ENCODE measurements around the gene MACROD2.
"Not testable (repeated sequence)": the region's sequence is repeated elsewhere in the genome, so short reads cannot be mapped to it uniquely, and the experiment has no call there.

Gene MACROD2

DNA sequence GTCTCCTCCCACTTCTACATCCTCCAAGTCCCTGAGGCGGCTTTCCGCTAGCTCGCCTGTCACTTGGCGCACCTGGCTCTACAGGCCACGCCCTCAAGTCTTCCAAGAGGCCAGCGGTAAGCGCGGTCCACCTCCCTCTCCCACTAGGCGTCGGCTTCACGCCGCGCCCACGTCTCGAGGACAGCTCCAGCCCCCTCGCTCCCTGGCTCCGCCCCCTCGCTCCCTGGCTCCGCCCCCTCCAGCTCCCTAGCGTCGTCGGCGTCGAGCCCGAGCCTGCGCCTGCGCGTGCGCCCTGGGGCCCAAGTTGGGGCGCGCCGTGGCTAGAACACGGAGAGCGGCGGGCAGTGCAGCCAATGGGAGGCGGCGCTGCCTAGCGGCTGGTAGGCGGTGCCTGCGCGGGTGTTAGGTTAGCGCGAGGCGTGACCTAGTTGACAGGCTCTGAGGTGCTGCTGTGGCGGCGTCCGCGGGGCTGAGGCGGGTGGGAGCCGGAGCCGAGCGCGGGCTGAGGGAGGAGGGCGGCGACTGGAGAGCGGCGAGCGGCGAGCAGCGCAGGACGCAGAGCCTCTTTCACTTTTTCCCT, at the start of gene MACROD2:
Gene MACROD2 (plus strand): TSS at position 431 of the 580 bp plus-strand sequence.
- DNase-seq (ENCODE audit: low spot score) (peak; percentile 51), FAIRE-seq (no peak)

DNA sequence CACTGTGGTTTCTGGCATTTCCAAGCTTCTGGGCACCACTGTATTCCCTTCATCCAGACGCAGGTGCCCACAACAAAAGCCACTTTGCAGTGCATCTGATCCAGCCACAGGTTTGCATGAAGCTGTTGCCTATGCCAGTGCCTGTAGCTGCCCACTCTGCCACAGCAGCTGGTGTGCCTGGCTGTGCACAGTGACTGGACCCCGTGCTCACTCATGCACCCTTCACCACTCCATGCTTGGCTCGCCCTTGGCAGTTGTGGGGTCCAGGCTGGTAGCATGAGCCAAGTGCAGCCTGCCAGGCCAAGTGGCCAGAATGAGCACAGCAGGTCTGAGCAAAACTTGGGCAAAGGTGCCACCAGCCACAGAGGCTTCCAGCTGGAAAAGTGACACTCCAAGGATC, 47.6 kb upstream of the MACROD2 start:
- DNase-seq (ENCODE audit: low spot score) (no peak), FAIRE-seq (no peak)

DNA sequence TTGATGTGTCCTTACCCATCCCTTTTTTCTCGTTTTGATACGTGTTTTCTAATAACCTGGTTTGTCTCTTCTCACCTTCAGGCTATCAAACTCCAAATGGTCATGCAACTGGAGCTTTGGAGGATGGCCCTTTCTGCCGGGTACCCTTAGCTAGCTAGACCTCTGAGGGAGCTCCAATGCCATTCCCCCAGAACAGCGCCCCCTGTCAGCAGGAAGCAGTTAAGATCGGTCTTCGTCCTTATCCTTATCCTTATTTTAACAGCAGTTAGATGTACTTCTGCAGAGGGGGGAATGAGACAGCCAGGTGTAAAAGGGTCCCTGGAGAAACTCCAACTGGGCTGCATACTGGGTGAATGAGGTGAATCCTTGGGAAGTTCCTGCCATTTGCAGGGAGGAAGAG, 42.1 kb upstream of the MACROD2 start:
- DNase-seq (ENCODE audit: low spot score) (no peak), FAIRE-seq (no peak)

DNA sequence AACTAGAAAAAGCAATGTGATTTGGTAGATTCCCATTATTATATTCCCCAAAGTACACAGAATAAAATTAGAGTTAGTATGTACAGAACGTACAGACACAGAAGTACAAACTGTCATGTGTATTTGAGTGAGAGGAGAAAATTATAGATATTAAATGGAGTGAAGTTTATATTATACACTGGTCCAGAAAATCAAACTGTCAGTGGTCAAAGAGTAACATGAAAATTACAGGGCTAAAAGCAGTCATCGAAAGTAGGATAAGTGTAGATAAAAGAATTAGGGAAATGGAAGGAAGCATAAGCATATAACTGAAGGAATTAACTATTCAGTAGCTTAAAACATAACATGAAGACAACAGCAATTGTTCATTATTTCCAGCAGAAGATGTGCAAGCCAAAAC, 35.2 kb upstream of the MACROD2 start:
- DNase-seq (ENCODE audit: low spot score) = no peak
- FAIRE-seq = no peak

DNA sequence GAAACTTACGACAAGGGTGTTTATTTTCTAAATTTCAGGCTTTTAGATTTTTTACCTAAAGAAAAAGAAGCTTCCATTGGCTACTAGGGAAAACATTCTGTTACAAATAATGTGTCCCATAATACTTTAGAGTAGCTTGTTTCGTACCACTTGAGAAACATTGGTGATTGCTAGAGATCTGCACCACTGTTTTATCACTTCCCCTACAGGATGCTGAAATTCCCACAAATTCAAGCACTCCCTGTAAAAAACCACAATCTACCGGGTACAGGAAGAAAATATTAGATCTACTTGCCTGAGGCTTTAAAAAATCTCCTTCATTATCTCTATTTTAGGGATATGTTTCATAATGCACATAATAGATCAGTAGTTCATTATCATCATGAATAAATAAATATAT, 34.8 kb upstream of the MACROD2 start:
- DNase-seq (ENCODE audit: low spot score) = no peak
- no peak for FAIRE-seq

DNA sequence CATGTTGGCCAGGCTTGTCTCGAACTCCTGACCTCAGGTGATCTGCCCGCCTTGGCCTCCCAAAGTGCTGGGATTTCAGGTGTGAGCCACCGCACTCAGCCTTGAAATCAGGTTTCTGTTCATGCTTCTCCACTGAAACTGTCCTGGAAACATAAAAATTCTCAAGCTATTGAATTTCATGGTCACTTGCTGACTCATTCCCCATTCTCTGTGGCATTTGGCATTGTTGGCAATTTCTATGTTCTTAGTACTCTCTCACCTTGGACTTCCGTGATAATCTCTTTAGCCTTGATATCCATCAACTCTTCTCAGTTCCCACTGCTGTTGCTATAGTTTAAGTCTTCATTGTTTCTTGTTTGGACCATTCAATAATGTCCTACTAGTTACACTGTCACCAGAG, 11.1 kb upstream of the MACROD2 start:
- DNase-seq (ENCODE audit: low spot score) (no peak), FAIRE-seq (no peak)

DNA sequence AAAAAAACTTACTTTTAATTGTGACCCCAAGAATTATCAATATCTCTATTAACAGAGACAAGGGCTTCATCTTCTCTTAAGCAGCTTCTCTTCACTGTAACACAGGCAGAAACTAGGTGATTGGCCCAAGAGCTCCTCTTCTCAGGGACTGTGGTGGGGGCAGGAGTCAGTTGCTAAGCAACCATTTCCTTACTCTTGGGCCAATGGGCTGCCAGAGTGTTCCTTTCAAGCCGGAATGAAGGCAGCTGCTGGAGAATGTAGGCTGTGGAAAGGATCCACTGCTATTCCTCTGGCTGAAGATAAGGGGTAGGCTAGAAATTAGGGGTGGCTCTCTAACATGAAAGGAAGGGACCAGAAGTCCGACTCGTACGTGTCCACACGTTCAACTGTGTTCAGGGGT, 4.9 kb upstream of the MACROD2 start, which contains the start of gene SEL1L2:
Gene SEL1L2 (minus strand): TSS at position 150 of the 400 bp plus-strand sequence. CDS start 80 bp downstream, at position 70.
- DNase-seq (ENCODE audit: low spot score) = no peak

DNA sequence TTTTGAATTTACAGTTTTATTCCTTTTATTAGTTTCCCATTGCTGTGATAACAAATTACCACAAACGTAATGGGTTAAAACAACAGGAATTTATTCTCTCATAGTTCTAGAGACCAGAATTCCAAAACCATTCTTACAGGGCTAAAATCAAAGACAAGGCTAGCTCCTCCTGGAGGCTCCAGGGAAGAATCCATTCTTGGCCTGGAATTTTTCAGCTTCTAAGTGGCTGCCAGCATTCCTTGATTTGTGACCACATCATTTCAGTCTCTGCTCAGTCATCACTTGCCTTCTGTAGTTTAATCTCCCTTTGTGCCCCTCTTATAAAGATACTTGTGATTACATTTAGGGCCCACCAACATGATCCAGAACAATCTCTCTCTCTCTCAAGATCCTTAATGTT, 4.0 kb upstream of the MACROD2 start:
- DNase-seq (ENCODE audit: low spot score) (no peak), FAIRE-seq (no peak)

More for the DNA sequence above, 4.9 kb upstream of the MACROD2 start, which contains the start of gene SEL1L2:
- FAIRE-seq = no peak

DNA sequence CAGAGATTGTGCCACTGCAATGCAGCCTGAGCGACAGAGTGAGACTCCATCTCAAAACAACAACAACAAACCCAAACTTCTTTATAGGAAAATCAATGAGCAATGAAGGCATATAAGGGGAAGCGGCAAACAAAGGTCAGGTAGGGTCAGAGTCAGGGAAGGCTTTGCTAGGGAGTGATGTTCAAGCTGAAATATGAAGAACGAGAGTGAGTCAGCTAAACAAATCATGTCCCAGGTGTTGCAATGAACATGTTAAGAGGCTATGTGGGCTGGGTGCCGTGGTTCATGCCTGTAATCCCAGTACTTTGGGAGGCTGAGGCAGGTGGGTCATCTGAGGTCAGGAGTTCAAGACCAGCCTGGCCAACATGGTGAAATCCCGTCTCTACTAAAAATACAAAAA, 3.4 kb upstream of the MACROD2 start:
- not testable (repeated sequence) for FAIRE-seq; DNase-seq (ENCODE audit: low spot score)

DNA sequence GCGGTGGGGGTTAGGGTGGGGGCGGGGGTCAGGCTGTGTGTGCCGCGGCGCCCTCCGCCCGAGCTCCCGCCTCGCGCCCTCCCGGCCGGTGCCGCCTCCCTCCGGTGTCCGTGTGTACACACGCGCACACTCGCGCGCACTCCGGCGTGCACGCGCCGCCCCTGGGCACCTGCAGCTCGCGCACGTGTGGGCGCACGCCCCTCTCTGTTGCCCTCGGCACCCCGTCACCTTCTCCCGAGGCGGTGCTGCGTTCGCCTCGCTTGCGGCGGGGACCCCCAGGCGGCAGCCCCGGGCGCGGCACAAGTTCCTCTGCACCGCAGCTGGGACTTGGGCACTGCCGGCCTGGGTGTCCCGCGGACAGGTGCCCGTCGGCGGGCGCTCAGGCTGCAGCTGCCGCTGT, 525 bp downstream of the MACROD2 start:
- FAIRE-seq (no peak), DNase-seq (ENCODE audit: low spot score) (no peak)

DNA sequence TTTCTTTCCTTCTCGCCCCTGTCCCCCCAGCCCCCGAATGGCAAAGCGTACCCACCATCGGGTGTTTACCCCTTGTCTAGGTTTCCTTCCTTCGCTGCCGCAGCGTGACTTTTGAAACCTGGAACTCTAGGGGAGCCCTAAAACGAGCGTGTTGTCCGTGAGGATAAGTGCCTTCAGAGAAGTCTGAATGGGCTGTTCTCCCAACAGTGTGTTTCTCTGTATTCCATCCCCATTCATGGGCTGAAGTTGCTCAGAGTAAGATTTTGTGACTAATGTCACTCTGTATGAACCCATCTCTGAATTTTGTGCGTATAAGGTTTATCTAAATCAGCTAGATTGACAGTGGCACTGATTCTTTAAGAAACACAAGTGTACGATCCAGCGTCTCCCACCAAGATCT, 949 bp downstream of the MACROD2 start:
- no peak for DNase-seq (ENCODE audit: low spot score)

DNA sequence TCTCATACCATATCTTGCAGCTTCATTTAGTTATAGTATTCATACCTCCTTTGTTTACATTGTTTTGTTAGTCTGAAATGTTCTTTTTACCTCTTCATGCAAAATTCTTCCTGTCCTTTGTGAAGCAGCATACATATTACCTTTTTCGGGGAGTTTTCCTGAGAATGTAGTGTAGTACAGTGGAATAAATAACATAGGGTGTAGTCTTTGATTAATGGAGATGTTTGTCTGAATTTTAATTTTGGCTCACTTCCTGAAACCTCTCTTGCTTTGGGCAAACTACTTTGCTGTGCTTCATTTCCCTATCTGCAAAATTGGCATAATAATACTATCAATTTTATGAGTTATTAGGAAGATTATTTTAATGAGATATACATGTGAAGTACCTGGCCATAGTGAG, 5.6 kb downstream of the MACROD2 start:
- DNase-seq (ENCODE audit: low spot score) = no peak
- FAIRE-seq = no peak

More for the DNA sequence above, 949 bp downstream of the MACROD2 start:
- no peak for FAIRE-seq

DNA sequence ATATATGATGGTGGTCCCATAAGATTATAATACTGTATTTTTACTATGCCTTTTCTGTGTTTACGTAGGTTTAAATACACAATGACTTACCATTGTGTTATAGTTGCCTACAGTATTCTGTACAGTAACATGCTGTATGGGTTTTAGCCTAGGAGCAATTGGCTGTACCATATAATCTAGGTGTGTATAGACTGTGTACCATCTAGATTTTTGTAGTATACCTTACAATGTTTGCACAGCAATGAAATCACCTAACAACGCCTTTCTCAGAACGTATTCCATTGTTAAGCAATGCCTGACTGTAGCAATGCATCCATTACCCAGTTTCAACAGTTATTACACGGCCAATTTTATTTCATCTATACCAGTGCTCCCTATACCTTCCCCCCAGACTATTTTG, 10.7 kb downstream of the MACROD2 start:
- FAIRE-seq (no peak), DNase-seq (ENCODE audit: low spot score) (no peak)

DNA sequence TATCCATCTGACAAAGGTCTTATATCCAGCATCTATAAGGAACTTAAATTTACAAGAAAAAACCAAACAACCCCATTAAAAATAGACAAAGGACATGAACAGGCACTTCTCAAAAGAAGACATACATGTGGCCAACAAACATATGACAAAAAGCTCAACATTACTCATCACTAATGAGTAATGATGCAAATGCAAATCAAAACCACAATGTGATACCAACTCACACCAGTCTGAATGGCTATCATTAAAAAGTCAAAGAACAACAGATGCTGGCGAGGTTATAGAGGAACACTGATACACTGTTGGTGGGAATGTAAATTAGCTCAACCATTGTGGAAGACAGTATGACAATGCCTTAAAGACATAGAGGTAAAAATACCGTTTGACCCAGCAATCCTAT, 13.9 kb downstream of the MACROD2 start:
- DNase-seq (ENCODE audit: low spot score) (no peak), FAIRE-seq (no peak)

DNA sequence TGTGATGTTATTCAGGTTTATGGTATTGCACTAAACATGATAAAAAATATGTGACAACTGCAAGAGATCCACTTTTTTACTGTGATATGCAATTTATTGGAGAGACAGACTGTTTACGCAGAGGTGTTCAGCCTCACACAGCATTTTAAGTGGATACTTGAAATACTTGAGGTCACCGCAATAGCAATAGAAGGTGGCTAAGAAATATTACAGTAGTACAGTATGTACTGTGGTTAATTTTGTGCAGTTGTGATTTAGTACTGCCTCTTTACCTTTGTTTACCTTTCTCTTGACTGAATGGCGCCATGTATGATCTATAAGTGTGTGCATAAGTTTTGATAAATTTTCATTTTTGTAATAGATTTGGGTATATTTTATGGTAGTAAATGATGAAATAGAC, 17.4 kb downstream of the MACROD2 start:
- FAIRE-seq (no peak), DNase-seq (ENCODE audit: low spot score) (no peak)

DNA sequence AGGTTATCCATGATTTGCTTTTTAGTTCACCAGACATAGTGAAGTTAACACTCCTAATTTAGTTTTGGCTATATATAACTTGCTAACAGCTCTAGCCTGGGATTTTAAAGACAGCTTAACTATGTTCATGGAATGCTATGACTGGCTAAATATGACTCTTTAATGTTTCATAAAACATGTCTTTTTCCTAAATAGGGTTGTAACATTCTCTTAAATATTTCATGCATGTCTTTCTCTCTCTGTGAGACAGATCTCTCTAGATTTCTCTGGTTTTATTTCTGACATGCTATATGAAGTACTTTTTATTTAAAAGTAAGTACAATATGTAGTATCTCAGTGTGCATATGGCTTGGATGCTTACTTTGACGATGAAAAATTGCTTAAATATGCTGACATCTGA, 35.7 kb downstream of the MACROD2 start:
- DNase-seq (ENCODE audit: low spot score) (no peak), FAIRE-seq (no peak)

DNA sequence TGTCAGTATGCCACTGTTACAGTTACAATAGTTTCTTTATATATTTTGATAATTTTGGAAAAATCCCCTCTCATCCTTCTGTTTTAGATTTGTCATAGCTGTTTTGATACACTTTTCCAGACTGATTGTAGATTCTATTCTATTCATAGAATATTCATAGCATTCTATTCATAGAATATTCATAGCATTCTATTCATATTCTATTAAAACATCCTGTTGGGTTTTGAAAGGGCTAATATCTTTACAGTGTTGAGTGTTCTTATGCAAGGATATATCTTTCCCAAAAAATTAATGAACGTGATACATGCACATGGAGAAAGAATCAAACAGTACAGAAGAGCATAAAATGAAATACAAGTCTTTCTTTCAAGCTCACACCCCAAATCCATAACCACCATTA, 38.0 kb downstream of the MACROD2 start:
- no peak for FAIRE-seq
- no peak for DNase-seq (ENCODE audit: low spot score)

DNA sequence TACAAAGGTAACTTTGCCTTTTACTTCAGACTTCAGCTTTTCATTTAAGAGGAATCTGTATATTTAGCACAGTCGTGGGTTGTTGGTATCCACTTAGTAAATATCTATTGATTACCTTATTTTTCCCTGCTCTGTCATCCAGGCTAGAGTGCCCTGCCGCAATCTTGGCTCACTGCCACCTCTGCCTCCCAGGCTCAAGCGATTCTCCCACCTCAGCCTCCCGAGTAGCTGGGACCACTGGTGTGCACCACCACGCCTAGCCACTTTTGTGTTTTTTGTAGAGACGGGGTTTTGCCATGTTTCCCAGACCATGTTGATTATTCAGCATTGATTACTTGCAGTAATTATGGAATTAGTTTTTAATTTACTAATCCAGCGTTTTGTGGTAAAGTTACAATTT, 41.3 kb downstream of the MACROD2 start:
- DNase-seq (ENCODE audit: low spot score) (no peak), FAIRE-seq (no peak)

DNA sequence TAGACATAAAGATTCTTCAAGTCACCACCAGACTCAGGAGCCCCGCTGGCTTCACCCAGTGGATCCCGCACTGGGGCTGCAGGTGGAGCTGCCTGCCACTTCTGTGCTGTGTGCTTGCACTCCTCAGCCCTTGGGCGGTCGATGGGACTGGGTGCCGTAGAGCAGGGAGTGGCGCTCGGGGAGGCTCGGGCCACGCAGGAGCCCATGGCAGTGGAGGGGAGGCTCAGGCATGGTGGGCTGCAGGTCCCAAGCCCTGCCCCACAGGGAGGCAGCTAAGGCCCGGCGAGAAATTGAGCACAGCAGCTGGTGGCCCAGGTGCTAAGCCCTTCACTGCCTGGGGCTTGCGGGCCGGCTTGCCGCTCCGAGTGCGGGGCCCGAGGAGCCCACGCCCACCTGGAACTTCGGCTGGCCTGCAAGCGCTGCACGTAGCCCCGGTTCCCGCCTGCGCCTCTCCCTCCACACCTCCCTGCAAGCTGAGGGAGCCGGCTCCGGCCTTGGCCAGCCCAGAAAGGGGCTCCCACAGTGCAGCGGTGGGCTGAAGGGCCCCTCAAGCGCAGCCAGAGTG, 49.5 kb downstream of the MACROD2 start:
- not testable (repeated sequence) for FAIRE-seq; DNase-seq (ENCODE audit: low spot score)

DNA sequence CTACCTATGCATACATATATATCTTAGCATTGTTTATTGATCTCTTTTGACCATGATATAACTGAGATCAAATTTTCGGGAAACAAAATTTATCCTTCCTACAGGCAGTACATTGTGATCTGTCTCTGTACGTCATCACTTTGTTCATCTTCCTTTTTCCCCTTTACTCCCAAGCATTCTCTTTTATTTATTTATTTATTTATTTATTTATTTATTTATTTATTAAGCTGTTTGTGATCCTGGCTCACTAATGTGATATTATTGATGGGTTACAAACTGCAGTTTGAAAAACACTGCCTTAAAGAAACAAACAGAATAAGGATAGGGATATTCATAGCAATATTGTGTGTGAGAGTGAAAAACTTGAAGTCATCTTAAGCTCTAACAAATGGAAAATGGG, 51.2 kb downstream of the MACROD2 start:
- no peak for DNase-seq (ENCODE audit: low spot score)
- no peak for FAIRE-seq

DNA sequence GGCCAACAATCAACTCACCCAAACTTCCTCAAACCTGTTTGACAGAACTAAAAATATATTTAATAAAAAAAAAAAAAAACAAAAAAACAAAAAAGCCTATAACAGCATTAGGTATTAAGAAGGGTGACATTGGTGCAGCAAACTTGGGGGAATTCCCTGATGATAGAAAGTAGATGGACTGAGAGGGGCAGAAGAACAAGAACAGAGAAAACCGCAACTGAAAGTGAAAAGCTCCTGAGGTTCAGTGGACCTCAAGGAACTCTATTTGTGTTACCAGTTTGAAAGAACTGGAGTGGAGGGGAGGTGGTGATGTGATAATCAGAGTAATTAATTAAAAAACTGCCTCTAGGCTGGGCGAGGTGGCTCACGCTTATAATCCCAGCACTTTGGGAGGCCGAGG, 53.8 kb downstream of the MACROD2 start:
- FAIRE-seq = no peak

DNA sequence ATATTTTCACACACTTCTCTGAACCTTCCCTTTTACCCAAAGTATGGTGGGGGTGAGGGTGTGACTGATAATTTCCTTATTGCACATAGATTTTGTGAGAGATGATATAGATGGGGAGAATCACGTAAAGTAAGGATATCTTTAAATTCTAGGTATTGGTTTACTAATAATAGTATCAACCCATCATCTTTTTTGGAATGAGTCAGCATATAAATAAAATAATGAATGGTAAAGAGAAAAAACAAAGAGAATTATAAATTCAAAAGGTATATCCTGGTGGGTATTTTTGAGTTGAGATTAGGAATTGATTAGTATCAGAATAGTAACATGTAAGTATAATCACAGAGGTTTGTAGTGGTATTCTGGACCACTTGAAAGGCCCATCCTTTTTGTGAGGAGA, 56.1 kb downstream of the MACROD2 start:
- no peak for DNase-seq (ENCODE audit: low spot score)
- no peak for FAIRE-seq

More for the DNA sequence above, 53.8 kb downstream of the MACROD2 start:
- no peak for DNase-seq (ENCODE audit: low spot score)

DNA sequence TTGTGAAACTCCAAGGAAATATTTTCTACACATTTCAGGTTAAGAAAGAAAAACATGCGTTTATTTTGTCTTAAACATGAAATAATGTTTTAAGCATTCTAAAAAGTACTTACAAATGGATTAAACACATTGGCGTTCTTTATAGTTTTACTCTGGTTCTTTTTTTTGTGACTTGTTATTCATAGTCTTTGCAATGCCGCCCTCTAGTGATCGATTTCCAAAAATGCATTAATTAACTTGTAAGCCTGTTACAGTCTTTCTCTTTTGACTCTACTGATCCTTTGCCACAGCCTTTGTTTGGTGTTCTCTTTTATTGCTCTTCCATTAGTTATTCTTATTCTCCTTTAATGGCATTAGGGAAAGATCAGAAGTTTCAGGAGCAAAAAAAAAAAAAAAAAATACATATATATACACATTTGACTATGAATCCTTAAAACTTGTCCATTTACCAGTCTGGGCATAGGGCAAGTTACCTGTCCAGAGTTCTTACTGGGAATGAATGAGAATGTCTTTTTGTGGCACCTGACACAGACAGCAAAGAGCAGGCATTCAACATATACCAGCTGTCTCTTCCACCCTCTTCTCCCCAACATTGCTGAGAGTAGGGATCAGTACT, 59.9 kb downstream of the MACROD2 start:
- peak; percentile 35 for FAIRE-seq
- peak; percentile 27 for DNase-seq (ENCODE audit: low spot score)

All from RCC 7860 (cell line).